CD1c-positive myeloid dendritic cell (primary cell): ENCODE results near the gene TIMM22.
"Not testable (repeated sequence)": the region's sequence is repeated elsewhere in the genome, so short reads cannot be mapped to it uniquely, and the experiment has no call there.

ENCODE experiments used
- DNase-seq: peaks from one replicate; pipeline ENCODE4 v3.0.0-alpha.2; 2016; ENCODE audit errors: extremely low spot score

Gene TIMM22

GRCh38 chr17:1039511-1040215, 42.7 kb downstream of the TIMM22 start:
- peak; percentile 95 for DNase-seq

- DNase-seq: peak; percentile 50
Observed at GRCh38 chr17:1040216-1040600, 43.3 kb downstream of the TIMM22 start.

DNA sequence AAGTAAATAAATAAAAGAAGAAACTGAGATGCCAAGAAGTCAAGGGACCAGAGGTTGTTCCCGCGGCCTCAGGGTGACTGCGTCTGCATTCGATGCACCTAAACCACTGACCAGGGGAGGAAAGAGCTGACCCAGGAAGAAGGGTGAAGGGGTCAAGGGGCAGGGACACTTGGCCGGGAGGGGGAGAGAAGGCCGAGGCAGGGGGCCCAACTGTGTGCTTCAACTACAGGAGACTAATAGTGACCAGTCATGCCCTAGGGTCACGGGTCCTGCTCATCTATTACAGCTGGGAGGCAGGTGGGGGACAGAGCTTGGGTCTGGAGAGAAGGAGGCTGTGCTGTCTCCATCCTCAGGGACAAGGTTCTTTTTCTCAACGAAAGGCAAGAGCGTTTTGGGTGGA, 44.8 kb downstream of the TIMM22 start:
- DNase-seq: no peak

- no peak for DNase-seq
Observed at GRCh38 chr17:1042486-1042885, 45.6 kb downstream of the TIMM22 start.

- no peak for DNase-seq
Observed at GRCh38 chr17:1043601-1044251, 46.8 kb downstream of the TIMM22 start.

GRCh38 chr17:1044387-1045009, 47.6 kb downstream of the TIMM22 start:
- DNase-seq: not testable (repeated sequence)

DNA sequence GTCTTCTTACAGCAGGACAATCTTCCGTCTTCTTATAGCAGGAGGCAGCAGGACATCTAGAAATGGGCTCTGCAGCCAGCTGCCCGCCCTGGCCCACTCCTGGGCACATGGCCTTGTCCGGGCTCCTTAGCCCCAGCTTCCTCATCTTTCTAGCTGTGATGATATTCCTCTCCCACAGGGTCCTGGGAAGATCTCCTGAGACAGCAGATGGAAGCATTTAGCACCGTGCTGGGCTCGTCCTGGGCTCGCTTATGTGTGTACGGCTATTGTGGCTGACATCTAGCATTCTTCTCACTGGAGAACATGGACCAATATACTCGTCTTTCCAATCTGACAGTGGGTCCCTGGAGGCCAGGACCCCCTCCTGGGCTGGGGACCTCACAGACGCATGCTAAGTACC, 48.5 kb downstream of the TIMM22 start:
- no peak for DNase-seq

- no peak for DNase-seq
Observed at GRCh38 chr17:1047177-1047878, 50.4 kb downstream of the TIMM22 start.

GRCh38 chr17:1047879-1048470, 51.0 kb downstream of the TIMM22 start:
- DNase-seq: no peak

- DNase-seq: not testable (repeated sequence)
Observed at GRCh38 chr17:1048516-1049115, 51.7 kb downstream of the TIMM22 start.

DNA sequence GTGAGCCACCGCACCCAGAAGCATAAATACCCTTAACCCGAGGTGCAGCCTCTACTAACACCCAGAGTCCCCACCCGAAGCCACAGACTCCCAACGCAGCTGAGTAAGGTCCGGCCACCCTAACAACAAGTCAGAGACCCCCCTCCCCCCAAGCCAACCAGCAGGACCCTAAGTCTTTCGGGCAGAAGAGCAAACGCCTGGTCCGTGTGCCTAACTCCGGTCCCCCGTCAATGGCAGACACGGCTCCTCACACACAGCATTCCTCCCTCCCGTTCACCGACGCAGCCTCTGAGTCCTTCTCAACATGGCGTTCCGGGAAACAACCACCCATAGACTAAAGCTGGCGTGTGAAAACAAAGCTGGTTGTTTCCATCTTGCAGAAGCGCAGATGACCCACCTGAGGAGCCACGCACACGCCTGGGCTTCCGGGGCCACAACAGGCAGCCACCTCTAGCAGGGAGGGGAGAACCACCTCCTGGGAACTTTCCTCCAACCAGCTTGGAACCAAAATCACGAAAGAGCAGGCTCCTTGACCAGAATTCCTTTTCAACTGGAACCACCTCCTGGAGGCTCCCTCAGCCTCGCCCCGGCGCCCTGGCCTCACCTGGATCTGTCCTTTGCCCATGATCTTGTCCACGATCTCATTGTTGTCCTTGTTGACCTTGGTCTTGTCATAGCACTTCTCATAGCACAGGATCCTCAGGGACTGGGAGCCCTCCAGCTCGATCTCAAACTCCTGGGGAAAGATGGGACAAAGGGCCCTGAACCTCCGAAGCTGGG, 52.7 kb downstream of the TIMM22 start:
- no peak for DNase-seq

DNA sequence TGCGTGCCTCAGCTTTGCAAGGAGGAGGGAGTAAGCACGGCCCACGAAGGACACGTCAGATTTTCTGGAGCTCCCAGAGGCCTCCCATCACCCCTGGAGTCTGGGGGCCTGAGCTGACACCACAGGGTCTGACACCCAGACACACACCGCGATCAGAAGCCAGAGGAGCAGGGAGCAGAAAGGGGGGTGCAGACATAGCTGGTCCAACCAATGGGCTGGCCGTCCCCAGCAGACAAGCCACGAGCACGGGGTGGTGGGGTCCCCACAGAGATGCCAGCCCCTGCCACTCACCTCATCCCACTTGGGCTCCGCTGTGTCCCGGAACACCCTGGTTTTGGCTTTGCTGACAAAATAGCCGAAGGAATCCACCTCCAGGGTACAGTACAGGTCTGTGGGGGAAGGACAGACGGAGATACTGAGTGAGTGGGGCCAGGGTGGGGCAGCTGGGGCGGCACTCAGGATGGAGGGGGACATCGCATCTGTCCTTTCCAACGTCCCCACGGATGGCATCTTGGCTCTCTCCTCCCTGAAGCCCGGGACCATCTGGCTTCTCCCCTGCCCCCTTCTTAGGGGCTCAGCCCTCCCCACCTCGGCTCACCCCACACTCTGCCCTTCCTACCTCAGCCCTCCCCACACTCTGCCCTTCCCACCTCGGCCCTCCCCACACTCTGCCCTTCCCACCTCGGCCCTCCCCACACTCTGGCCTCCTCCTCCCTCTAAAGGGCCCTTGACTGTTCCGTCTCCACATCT, 53.5 kb downstream of the TIMM22 start:
- no peak for DNase-seq

DNA sequence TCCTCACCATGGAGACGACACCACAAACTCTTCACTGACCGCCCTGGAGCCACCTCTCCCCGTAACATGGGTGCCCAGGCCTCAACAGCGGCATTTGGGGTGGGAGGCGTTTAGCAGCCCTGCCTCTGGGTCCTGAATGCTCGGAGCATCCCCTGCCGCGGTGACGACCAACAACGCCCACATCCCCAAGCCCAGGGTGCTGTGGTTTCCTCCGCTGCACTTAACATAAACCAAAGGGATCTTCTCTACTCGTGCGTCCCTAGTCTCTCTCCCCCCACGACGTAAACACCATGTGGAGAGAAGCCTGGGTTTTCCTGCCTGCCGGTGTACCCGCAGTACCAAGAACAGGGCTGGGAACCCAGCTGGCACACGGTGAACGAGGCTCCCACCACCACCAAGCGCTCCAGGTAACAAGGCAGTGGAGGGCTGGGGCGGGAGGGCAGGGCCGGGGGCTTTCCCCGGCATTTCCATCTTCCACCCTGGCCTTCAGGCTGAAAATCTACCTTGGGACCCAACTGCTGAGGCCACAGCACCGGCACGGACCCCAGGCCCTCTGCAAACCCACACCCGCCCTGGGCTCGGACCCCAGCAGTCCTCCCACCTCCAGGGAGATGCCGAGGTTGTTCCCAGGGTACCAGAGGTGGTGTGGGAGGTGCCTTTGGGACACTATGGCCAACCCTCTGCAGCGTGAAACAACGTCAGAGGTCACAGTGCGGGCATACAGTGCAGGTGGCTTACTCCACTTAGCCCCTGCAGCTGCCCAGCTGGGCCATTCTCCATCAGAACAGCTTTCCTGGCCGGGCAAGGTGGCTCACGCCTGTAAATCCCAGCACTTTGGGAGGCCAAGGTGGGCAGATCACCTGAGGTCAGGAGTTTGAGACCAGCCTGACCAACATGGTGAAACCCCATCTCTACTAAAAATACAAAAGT, 54.3 kb downstream of the TIMM22 start:
- DNase-seq: no peak
